HG03159 (cell line): Measurements from ENCODE around the gene HSPB9.

Source experiments
- ATAC-seq: cut with Tn5 transposase; IDR thresholded peaks from one replicate; pipeline ENCODE4 v1.9.1; 2021; ENCODE audit warnings: mild to moderate bottlenecking, moderate library complexity; ENCODE audit not compliant: unreplicated experiment

Gene HSPB9

DNA sequence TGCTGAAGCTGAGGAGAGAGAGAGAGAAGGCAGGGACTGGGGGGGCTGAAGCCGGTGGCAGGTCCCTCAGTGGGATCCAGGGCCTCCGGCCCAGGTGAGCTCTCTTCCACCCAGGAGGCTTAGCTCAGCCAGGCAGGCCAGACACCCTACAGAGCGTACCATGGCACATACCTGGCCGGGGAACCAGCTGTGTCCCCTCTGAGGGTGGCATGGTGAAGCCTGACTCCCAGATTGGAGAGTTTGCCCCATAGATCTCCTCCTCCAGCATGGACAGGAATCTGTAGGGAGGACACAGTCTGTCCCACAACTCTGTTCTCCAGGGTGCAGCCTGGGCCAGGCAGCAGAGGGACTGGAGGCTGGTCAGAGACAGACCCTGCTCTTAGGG lies 4.5 kb upstream of the HSPB9 start:
- no peak for ATAC-seq

GRCh38 chr17:42118545-42118944 lies 4.1 kb upstream of the HSPB9 start:
- no peak for ATAC-seq

DNA sequence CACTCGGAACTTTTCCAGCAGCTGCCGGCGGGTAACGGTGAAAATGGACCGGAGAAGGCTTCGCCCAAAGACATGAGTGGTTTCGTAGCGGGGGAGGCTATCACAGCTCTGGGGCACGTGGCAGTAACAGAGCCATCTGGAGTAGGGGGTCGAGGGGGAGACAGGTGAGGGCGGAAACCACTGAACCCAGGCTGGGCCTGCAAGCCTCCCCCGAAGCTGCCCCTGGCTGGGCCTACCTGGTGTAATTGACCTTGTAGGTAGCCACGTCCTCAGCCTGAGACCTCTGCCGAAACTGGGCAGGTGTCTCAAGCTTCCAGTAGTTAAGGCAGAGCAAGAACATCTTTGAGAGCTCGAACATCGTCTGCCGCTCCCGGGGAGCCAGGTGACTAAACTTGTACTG lies 3.3 kb upstream of the HSPB9 start:
- no peak for ATAC-seq

- no peak for ATAC-seq
Measured at GRCh38 chr17:42120161-42120769, 2.3 kb upstream of the HSPB9 start.

DNA sequence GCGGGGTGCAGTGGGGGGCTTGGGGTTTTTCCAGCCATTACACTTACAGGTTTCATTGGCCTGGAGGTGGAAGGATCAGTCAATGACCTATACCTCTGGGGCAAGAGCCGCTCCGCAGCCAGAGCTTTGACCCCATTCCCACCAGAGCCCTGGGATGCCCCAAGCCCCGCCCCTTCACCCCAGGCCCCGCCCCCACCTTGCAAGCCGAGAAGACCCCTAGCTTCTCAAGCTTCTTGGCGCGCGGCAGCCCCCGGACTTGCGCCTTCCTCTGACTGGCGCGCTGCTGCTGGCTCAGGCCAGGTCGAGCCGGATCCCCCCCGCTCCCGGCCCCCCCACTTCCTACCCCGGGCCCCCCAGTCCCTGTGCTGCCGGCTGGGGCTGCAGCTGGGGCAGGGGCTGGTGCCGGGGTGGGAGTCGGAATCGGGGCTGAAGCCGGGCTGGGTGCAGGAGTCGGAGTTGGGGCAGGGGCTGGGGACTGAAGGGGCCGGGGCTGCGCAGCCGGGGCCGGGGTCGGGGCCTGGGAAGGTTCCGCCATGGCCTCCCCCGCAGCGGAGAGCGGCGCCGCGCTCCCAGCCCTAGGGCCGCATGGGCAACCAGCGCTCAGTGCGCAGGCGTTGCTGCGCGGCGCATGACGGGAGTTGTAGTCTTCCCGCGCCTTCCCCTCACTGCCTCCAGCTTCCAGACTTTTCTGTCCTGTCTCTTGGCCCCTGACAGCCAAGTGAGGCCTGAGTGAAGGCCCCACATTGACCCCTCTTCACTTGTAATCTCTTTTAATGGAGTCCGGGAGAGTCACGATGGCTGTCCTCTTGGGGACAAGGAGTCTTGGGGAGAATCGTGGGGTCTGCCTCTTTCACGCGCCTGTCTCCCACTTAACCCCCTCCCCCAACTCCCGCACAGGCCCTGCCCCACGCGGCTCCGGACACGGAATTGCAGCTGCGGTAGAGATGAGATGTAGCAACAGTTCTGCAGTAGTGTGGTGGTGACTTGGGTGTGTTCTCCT lies 1.5 kb upstream of the HSPB9 start, which contains the start of gene KAT2A:
Gene KAT2A, minus strand, starts transcription at position 598 of the 1,000 bp plus-strand sequence. Its CDS starts 63 bp downstream, at position 535.
- peak; percentile 71 for ATAC-seq

- ATAC-seq = no peak
Measured at GRCh38 chr17:42124256-42124655, 1.7 kb downstream of the HSPB9 start.

DNA sequence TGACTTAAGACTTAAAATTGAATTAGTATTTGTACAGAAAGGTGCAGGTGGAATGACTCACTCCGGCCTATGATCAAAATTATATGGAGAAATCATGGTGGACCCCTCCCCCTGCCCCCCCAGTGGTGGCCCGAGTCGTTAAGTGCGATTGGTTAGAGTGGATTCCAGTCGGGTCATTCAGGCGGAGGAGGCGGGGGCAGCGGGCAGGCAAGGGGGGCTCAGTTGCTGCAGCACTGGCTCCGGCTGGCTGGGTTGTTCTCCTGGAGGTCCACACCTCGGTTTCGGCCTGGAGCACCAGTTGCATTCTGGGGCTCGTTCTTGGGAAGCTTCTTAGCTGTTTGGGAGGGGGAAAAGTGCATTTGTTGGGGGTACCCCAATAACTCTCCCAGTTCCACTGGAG lies 3.0 kb downstream of the HSPB9 start:
- no peak for ATAC-seq

DNA sequence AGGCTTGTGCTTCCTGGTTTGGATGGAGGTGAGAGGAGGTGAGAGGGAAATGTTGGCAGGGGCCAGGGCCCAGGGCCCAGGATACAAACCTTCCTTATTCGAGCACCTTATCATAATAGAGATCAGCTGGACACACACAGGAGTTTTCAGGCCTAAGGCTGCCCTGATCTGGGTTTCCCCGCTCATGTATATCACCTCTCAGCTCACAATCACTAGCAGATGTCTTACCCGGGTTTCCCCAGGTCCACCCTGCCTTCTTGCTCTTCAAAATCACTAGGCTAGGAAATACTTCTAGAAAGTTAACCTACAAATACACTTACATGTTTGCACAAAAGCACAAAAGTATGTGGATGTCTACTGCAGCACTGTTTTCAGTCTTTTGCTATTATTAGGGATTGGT lies 4.2 kb downstream of the HSPB9 start:
- ATAC-seq = no peak

DNA sequence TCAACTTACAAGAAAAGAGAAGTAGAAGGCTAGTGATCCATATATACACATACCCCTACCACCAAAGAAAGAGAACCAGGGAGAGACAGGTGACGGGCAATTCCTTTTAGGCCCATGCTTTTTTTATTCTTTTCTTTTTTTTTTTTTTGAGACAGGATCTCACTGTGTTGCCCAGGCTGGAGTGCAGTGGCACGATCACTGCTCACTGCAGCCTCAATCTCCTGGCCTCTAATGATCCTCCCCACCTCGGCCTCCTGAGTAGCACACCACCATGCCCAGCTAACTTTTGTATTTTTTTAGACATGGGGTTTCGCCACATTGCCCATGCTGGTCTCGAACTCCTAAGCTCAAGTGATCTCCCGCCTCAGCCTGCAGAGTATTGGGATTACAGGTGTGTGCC lies 4.8 kb downstream of the HSPB9 start:
- no peak for ATAC-seq

- ATAC-seq = no peak
Measured at GRCh38 chr17:42129109-42129837, 6.7 kb downstream of the HSPB9 start.

DNA sequence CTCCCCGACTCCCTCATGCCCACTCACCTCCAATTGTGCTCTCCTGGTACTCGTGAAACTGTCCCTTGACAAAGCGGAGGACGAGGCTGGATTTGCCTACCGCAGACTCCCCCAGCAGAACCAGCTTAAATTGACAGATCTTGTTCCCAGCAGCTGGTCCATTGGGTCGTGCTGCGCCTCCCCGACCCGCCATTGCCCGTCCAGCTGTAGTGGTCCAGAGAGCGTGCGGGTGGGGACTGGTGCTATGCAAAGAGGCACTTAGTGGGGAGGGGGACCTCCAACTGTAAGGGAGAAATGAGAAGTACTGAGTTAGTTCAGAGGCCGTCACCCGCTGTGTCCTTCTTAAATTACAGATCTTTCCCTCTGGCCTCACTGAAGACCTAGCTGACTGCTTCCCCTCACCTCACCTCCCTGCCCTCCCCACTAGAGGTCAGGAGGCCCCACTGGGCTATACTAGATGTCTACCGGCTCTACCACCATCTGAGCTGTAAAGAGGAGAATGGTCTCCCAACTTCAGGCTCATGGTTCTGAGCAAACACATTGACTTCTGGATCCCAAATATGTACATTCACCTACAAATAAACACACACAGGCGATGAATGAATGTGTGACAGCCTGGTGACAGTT lies 7.8 kb downstream of the HSPB9 start:
- ATAC-seq = no peak

DNA sequence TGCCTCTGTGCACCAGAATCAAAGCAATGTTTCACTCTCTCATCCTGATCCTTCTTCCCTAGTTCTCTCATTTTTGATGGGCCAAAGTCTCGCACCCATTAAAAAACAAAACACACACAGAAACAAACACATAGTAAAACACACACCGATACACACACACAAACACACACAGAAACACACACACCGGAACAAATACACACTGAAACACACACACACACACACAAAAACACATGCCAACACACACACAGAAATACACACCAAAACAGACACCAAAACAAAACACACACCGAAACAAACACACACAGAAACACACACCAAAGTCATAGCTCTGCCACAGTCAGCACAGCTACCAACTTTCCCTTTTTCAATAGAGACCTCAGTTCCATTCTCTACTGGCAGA lies 8.6 kb downstream of the HSPB9 start:
- no peak for ATAC-seq

DNA sequence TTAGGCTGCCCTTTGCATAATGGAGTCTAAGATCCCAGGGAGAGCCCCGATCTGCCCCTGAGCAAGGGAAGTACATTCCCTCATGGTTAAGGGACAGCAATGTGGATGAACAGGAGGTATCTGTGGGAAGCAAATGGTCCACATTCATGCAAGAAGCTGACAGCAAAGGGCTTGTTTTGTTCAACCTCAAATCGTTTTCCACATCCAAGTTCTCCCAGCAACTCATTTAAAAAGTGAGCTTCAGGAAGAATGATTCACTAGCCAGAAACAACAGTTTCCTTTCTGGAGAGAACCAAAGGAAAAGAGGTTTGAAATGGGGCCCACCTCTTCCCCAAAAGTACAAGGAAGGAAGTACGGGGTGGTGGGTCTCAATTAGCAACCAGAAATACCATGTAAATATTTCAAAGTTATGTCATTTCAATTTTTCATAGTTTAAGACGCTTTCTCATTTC lies 9.4 kb downstream of the HSPB9 start:
- ATAC-seq = no peak

GRCh38 chr17:42132941-42133340 lies 10.3 kb downstream of the HSPB9 start:
- ATAC-seq = peak; percentile 29

- peak; percentile 60 for ATAC-seq
Measured at GRCh38 chr17:42133461-42134041, 10.9 kb downstream of the HSPB9 start.

DNA sequence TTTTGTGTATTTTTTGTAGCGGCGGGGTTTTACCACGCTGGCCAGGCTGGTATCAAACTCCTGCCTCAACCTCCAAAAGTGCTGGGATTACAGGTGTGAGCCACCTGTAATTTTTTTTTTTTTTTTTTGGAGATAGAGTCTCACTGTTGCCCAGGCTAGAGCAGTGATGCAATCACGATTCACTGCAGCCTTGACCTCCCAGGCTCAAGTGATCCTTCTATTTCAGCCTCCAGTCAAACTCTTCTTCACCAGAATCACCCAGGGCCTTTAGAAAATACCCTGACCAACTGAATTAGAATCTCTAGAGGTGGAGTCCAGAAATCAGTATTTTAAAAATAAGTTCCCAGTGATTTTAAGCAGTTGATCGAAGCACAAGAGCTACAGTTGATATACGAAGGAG lies 12.5 kb downstream of the HSPB9 start:
- ATAC-seq = no peak

DNA sequence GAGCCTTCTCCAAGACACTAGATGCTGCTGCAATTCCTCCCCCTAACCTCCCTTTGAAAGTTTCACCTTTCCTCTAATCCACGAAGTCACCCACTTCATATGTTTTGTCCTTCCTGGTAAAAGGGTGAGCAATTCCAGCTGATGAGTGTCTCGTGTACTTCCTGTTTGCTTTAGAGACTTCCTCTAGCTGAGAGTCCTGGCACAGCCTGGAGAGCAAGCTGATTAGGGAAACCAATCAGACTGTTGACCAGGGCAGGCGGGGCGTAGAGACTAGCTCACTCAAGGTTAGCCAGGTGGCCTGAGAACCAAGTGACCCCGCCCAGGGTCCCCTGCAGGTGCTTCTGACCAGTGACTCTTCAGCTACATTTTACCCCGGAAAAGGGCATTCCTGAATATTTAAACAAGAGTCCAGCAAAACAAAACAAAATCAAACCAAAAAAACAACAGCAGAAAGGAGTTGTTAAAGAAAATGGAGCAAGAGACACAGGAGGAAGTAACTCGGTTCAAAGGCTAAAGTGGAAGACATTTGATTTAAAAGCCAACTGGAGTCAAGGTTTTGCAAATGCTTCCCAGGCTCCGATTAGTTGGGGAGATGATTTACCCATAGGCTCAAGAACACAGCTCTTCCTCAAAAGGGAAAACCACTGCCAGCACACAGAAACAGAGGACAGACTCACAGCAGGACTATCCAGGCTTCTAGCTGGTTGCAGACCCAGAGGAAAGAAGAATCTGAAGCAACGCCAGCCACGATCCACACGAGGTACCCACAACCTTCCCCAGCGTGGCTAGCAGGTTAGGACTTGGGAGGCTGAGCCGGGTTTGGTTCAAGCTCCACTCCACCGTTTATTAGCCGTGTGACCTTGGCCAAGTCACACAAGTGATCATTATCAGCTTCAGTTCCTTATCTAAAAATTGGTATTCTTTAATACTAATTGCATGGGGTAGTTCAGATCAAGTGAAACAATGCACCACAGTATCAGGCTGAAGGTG lies 13.4 kb downstream of the HSPB9 start:
- ATAC-seq = no peak

DNA sequence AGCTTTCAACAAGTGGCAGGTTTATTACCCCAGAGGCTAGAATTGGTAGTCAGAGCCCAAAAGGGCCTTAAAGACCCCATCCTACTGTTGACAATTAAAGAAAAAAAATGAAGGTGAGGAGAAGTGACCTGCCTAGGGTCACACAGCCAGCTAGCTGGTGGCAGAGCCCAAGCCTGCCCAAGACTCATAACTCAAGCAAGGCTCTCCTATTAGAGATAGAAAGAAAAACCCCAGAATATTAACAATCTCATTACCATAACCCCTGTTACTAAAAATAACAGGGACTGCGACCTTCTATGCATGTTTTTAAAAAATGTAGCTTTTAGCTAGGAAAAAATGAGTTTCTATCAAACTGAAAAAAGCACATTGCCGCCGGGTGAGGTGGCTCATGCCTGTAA lies 14.0 kb downstream of the HSPB9 start:
- no peak for ATAC-seq

- ATAC-seq = no peak
Measured at GRCh38 chr17:42138749-42139492, 16.3 kb downstream of the HSPB9 start.
